H9 (cell line): Measurements from ENCODE around the gene PNMT. TPM values are rescaled to one million over a fixed set of nuclear protein-coding genes. Genes with fewer than 3 reads are reported as not detected.

Source experiments
- DNase-seq: peaks from one replicate; pipeline ENCODE4 v3.0.0-alpha.2; 2017
- H2AFZ ChIP-seq: one replicate; pipeline ENCODE4 v1.6.1; 2013; ENCODE audit warnings: mild to moderate bottlenecking, low read length, control low read depth, moderate library complexity
- H2AK5ac ChIP-seq: 2 replicates; pipeline ENCODE4 v1.6.1; 2013; ENCODE audit warnings: low read length, control low read depth, mixed read lengths; ENCODE audit not compliant: insufficient read length
- H2BK120ac ChIP-seq: one replicate; pipeline ENCODE4 v1.6.1; 2013; ENCODE audit warnings: low read depth, mild to moderate bottlenecking, low read length, control low read depth, inconsistent platforms; ENCODE audit not compliant: poor library complexity, severe bottlenecking
- H2BK12ac ChIP-seq: 2 replicates; pipeline ENCODE4 v1.6.1; 2013; ENCODE audit warnings: low read length, control low read depth, mixed read lengths, low read depth; ENCODE audit not compliant: insufficient read length
- H2BK15ac ChIP-seq: 2 replicates; pipeline ENCODE4 v1.6.1; 2013; ENCODE audit warnings: low read depth, low read length, control low read depth
- H2BK20ac ChIP-seq: one replicate; pipeline ENCODE4 v1.6.1; 2013; ENCODE audit warnings: low read depth, mild to moderate bottlenecking, low read length, control low read depth, inconsistent platforms; ENCODE audit not compliant: poor library complexity, severe bottlenecking
- H2BK5ac ChIP-seq: 2 replicates; pipeline ENCODE4 v1.6.1; 2013; ENCODE audit warnings: low read length, control low read depth, mixed read lengths; ENCODE audit not compliant: insufficient read length
- H3K14ac ChIP-seq: 2 replicates; pipeline ENCODE4 v1.6.1; 2013; ENCODE audit warnings: low read length, control low read depth; ENCODE audit not compliant: insufficient read depth
- H3K18ac ChIP-seq: 2 replicates; pipeline ENCODE4 v1.6.1; 2013; ENCODE audit warnings: low read depth, mild to moderate bottlenecking, mixed read lengths, low read length, control low read depth; ENCODE audit not compliant: insufficient read length
- H3K23ac ChIP-seq: 2 replicates; pipeline ENCODE4 v1.6.1; 2013; ENCODE audit warnings: low read length, control low read depth, mixed read lengths, low read depth; ENCODE audit not compliant: insufficient read length
- H3K23me2 ChIP-seq: 2 replicates; pipeline ENCODE4 v1.6.1; 2013; ENCODE audit warnings: low read depth, mild to moderate bottlenecking, mixed read lengths, low read length, control low read depth; ENCODE audit not compliant: insufficient read length, poor library complexity, severe bottlenecking
- H3K27ac ChIP-seq: 2 replicates; pipeline ENCODE4 v1.5.1; 2013; ENCODE audit warnings: low read length, control low read depth, mixed read lengths, low read depth; ENCODE audit not compliant: insufficient read length
- H3K27me3 ChIP-seq: 2 replicates; pipeline ENCODE4 v1.6.1; 2013; ENCODE audit warnings: low read length, control low read depth, inconsistent platforms; ENCODE audit not compliant: insufficient read depth
- H3K4ac ChIP-seq: 2 replicates; pipeline ENCODE4 v1.6.1; 2013; ENCODE audit warnings: low read depth, mild to moderate bottlenecking, control low read depth, inconsistent platforms, low read length, moderate library complexity
- H3K4me1 ChIP-seq: 2 replicates; pipeline ENCODE4 v1.6.1; 2013; ENCODE audit warnings: low read length, control low read depth, inconsistent platforms; ENCODE audit not compliant: insufficient read depth
- H3K4me2 ChIP-seq: 2 replicates; pipeline ENCODE4 v1.6.1; 2013; ENCODE audit warnings: low read length, control low read depth, mixed read lengths; ENCODE audit not compliant: insufficient read length, insufficient read depth
- H3K56ac ChIP-seq: 2 replicates; pipeline ENCODE4 v1.6.1; 2013; ENCODE audit warnings: low read depth, mild to moderate bottlenecking, mixed read lengths, low read length, control low read depth; ENCODE audit not compliant: insufficient read length
- H3K79me1 ChIP-seq: 2 replicates; pipeline ENCODE4 v1.6.1; 2013; ENCODE audit warnings: low read depth, mild to moderate bottlenecking, moderate library complexity, low read length, control low read depth, inconsistent platforms; ENCODE audit not compliant: insufficient read depth, poor library complexity, severe bottlenecking
- H3K79me2 ChIP-seq: 2 replicates; pipeline ENCODE4 v1.6.1; 2013; ENCODE audit warnings: low read length, control low read depth, inconsistent platforms; ENCODE audit not compliant: insufficient read depth
- H3K9ac ChIP-seq: 2 replicates; pipeline ENCODE4 v1.6.1; 2013; ENCODE audit warnings: low read length, control low read depth, mixed read lengths; ENCODE audit not compliant: insufficient read length; ENCODE audit errors: extremely low read depth
- H3K9me3 ChIP-seq: one replicate; pipeline ENCODE4 v1.6.1; 2013; ENCODE audit warnings: low read depth, low read length, inconsistent platforms; ENCODE audit not compliant: control insufficient read depth
- H3T11ph ChIP-seq: one replicate; pipeline ENCODE4 v1.6.1; 2013; ENCODE audit warnings: mild to moderate bottlenecking, low read length, control low read depth, inconsistent platforms
- H4K20me1 ChIP-seq: one replicate; pipeline ENCODE4 v1.6.1; 2013; ENCODE audit not compliant: control insufficient read depth, insufficient read length, insufficient read depth
- H4K5ac ChIP-seq: 2 replicates; pipeline ENCODE4 v1.6.1; 2013; ENCODE audit warnings: low read depth, mild to moderate bottlenecking, mixed read lengths, low read length, control low read depth; ENCODE audit not compliant: insufficient read length
- H4K8ac ChIP-seq: replicated peaks from 2 replicates; pipeline ENCODE4 v1.6.1; 2013; ENCODE audit warnings: low read length, control low read depth, mixed read lengths, low read depth; ENCODE audit not compliant: insufficient read length
- H4K91ac ChIP-seq: 2 replicates; pipeline ENCODE4 v1.6.1; 2013; ENCODE audit warnings: low read depth, mild to moderate bottlenecking, moderate library complexity, mixed read lengths, low read length, control low read depth; ENCODE audit not compliant: insufficient read length
- H3K27ac Mint-ChIP-seq, 3 experiments: 2 replicates in 2 of 3; 3 replicates in 1 of 3; pipeline ENCODE4 v1.8.0; 2020 to 2021; ENCODE audit warnings: mixed read lengths in 3 of 3, mild to moderate bottlenecking in 1 of 3, moderate library complexity in 1 of 3
- H3K27me3 Mint-ChIP-seq: 2 replicates; pipeline ENCODE4 v1.8.0; 2021; ENCODE audit warnings: low read depth, mild to moderate bottlenecking, moderate library complexity, mixed read lengths
- H3K36me3 Mint-ChIP-seq, 3 experiments: 2 replicates in 2 of 3; 3 replicates in 1 of 3; pipeline ENCODE4 v1.8.0; 2020 to 2021; ENCODE audit warnings: low read depth in 3 of 3, mixed read lengths in 3 of 3; ENCODE audit not compliant: insufficient read depth in 1 of 3
- H3K4me1 Mint-ChIP-seq, 2 experiments: 2 replicates each; pipeline ENCODE4 v1.8.0; 2020; ENCODE audit warnings: mixed read lengths in 2 of 2
- H3K4me3 Mint-ChIP-seq, 2 experiments: 2 replicates in 1 of 2; 3 replicates in 1 of 2; pipeline ENCODE4 v1.8.0; 2020 to 2021; ENCODE audit warnings: mild to moderate bottlenecking in 2 of 2, mixed read lengths in 2 of 2, moderate library complexity in 1 of 2
- H3K9me3 Mint-ChIP-seq, 2 experiments: 2 replicates in 1 of 2; 3 replicates in 1 of 2; pipeline ENCODE4 v1.8.0; 2020; ENCODE audit warnings: mild to moderate bottlenecking in 2 of 2, mixed read lengths in 2 of 2, moderate library complexity in 1 of 2
- WGBS: extraction: QIAGEN DNeasy Blood & Tissue Kit; methylation state at CpG from one replicate; pipeline ENCODE4 v1.1.7; 2013; ENCODE audit warnings: missing lambda C conversion rate, low lambda C conversion rate, mixed read lengths; ENCODE audit not compliant: insufficient read length; ENCODE audit errors: extremely low coverage; 5-methylcytosine and 5-hydroxymethylcytosine counted together
- total RNA-seq: library from RNA; stranded (reverse); gene quantifications from 2 replicates; pipeline ENCODE4 v1.2.1, GENCODE V29; 2021
- TF ChIP-seq, protein P1 (sequence below): fragments of 200-600 bp; sonication (generic); conservative IDR thresholded peaks from 3 replicates; pipeline ENCODE4 v1.8.0; 2021; ENCODE audit warnings: antibody characterized with exemption, mild to moderate bottlenecking

Gene PNMT
- total RNA-seq, 1 experiment from 2014 or later: 2.1 TPM

DNA sequence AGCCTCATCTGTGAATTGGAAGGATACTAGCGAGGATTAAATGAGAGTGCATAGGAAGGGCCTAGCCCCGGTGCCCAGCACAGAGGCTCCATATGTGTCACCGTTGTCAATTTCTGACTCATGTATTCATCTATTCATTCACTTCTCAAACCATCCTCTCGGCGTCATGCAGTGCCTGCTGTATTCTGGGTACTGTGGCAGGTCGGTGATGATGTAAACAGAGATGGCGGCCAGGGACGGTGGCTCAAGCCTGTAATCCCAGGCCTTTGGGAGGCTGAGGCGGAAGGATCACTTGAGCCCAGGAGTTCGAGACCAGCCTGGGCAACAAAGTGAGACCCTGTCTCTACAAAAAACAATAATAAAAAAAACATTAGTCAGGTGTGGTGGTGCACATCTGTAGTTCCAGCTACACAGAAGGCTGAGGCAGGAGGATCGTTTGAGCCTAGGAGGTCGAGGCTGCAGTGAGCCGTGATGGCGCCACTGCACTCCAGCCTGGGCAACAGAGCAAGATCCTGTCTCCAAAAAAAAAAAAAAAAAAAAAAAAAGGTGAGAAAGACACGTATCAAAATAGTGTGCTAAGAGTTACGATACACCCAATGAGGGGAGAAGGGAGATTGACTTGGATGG, 45.8 kb upstream of the PNMT start:
- peaks cover 92% of the 10 kb centered on the region for H3K27me3 Mint-ChIP-seq
- no peak overlapping the region for H3K56ac ChIP-seq

More for the DNA sequence above, 45.8 kb upstream of the PNMT start:
- Histone ChIP-seq H3K4ac (no peak overlapping the region), H3K14ac (no peak overlapping the region), H4K20me1 (no peaks in the 10 kb centered on the region), H2BK20ac (no peak overlapping the region), H3K9ac (no peak overlapping the region), H3K18ac (no peak overlapping the region), H3K27me3 (peaks cover 12% of the 10 kb centered on the region; the same call in 1 of the 2 replicates), H4K8ac (no peak overlapping the region), H2AK5ac (no peak overlapping the region), H3K4me2 (no peak overlapping the region), H2AFZ (no peak overlapping the region), H3K27ac (no peak overlapping the region), H3K79me2 (no peaks in the 10 kb centered on the region), H3T11ph (no peak overlapping the region), H3K23me2 (peaks cover 11% of the 10 kb centered on the region), H4K91ac (no peak overlapping the region), H4K5ac (no peak overlapping the region), H3K9me3 (no peaks in the 10 kb centered on the region), H2BK15ac (no peak overlapping the region), H2BK120ac (no peak overlapping the region), H3K23ac (no peak overlapping the region), H2BK5ac (no peak overlapping the region), H3K4me1 (no peaks in the 10 kb centered on the region), H3K79me1 (no peaks in the 10 kb centered on the region), H2BK12ac (no peak overlapping the region)
- DNase-seq: peak; percentile 35
- Mint-ChIP-seq H3K4me3 (peak overlapping the region in 1 of 2 experiments; percentile 48; a peak in 1 of 5 replicates), H3K4me1 (peaks cover 33 to 43% of the 10 kb centered on the region in 2 experiments), H3K27ac (no peak overlapping the region; a peak in 1 of 7 replicates), H3K36me3 (no peaks in the 10 kb centered on the region; a peak in 1 of 7 replicates), H3K9me3 (no peaks in the 10 kb centered on the region; a peak in 1 of 5 replicates)
- WGBS: no CpG with 5 or more reads among the region's 16 CpGs
- TF ChIP-seq, protein P1, sequence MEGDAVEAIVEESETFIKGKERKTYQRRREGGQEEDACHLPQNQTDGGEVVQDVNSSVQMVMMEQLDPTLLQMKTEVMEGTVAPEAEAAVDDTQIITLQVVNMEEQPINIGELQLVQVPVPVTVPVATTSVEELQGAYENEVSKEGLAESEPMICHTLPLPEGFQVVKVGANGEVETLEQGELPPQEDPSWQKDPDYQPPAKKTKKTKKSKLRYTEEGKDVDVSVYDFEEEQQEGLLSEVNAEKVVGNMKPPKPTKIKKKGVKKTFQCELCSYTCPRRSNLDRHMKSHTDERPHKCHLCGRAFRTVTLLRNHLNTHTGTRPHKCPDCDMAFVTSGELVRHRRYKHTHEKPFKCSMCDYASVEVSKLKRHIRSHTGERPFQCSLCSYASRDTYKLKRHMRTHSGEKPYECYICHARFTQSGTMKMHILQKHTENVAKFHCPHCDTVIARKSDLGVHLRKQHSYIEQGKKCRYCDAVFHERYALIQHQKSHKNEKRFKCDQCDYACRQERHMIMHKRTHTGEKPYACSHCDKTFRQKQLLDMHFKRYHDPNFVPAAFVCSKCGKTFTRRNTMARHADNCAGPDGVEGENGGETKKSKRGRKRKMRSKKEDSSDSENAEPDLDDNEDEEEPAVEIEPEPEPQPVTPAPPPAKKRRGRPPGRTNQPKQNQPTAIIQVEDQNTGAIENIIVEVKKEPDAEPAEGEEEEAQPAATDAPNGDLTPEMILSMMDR: no peak
